AG04449 (cell line): ENCODE measurements around the gene USP24.

ENCODE experiments used
- CTCF ChIA-PET: fragments of 350-600 bp; formaldehyde crosslinking; extraction: SDS; loops from one replicate; lab custom pipeline; 2021; ENCODE audit warnings: antibody characterized with exemption; lab: Yijun Ruan, JAX
- POLR2A ChIA-PET: fragments of 400-600, 350-600 bp; formaldehyde crosslinking; extraction: SDS; loops from one replicate; lab custom pipeline; 2020; ENCODE audit warnings: antibody characterized with exemption, inconsistent platforms; lab: Yijun Ruan, JAX
- DNase-seq: peaks from one replicate; pipeline ENCODE4 v3.0.0-alpha.2; 2010; ENCODE audit warnings: low read depth, low spot score
- H3K4me3 ChIP-seq: 2 replicates; pipeline ENCODE4 v1.5.1; 2011; ENCODE audit warnings: low read depth, mild to moderate bottlenecking, control low read depth, low read length
- CTCF ChIP-seq: IDR thresholded peaks from one replicate; pipeline ENCODE4 v1.5.1; 2011; ENCODE audit warnings: mild to moderate bottlenecking, moderate library complexity, low read length, control low read depth, inconsistent platforms; ENCODE audit not compliant: insufficient read depth; ENCODE audit errors: missing control alignments

The USP24 gene

GRCh38 chr1:55147524-55147923 is 67.6 kb downstream of the USP24 start:
- TF ChIP-seq CTCF: no peak
- CTCF ChIA-PET: interaction anchor here (1.0 to 3.8 kb wide), 4 partner anchors 127 to 1438 kb away, joined by 3 to 30 read pairs (median 4); no protein-coding TSS in a partner anchor
- no peak for DNase-seq
- H3K4me3 ChIP-seq: no peak overlapping the region
- POLR2A ChIA-PET: no interaction called here

- POLR2A ChIA-PET: no interaction called here
Observed at GRCh38 chr1:55146781-55147180, 68.4 kb downstream of the USP24 start.

GRCh38 chr1:55144886-55145285 is 70.3 kb downstream of the USP24 start:
- no peak for DNase-seq
- CTCF ChIA-PET: interaction anchor here (1.5 to 16.0 kb wide), 3 partner anchors 10 to 1440 kb away, joined by 3 to 331 read pairs (median 11); no protein-coding TSS in a partner anchor
- H3K4me3 ChIP-seq: no peak overlapping the region
- POLR2A ChIA-PET: no interaction called here
- no peak for TF ChIP-seq CTCF

More at GRCh38 chr1:55146781-55147180, 68.4 kb downstream of the USP24 start:
- no peak for TF ChIP-seq CTCF
- CTCF ChIA-PET: interaction anchor here (1.2 to 3.8 kb wide), 3 partner anchors 128 to 1438 kb away, joined by 3 to 30 read pairs (median 3); no protein-coding TSS in a partner anchor
- DNase-seq: no peak
- no peak overlapping the region for H3K4me3 ChIP-seq

GRCh38 chr1:55143684-55144083 is 71.5 kb downstream of the USP24 start:
- CTCF ChIA-PET: interaction anchor here (0.9 to 16.0 kb wide), 8 partner anchors 12 to 1441 kb away, joined by 3 to 331 read pairs (median 4); no protein-coding TSS in a partner anchor
- no peak overlapping the region for H3K4me3 ChIP-seq
- no peak for DNase-seq
- TF ChIP-seq CTCF: no peak
- POLR2A ChIA-PET: no interaction called here

GRCh38 chr1:55141295-55141893 is 73.8 kb downstream of the USP24 start:
- POLR2A ChIA-PET: no interaction called here
- no peak for DNase-seq
- no peak overlapping the region for H3K4me3 ChIP-seq
- no peak for TF ChIP-seq CTCF
- CTCF ChIA-PET: interaction anchor here (0.7 to 16.0 kb wide), 10 partner anchors 8 to 1443 kb away, joined by 3 to 331 read pairs (median 7); no protein-coding TSS in a partner anchor

GRCh38 chr1:55140546-55140983 is 74.6 kb downstream of the USP24 start:
- CTCF ChIA-PET: interaction anchor here (0.6 to 16.0 kb wide), 19 partner anchors 9 to 236 kb away, joined by 3 to 331 read pairs (median 6); no protein-coding TSS in a partner anchor
- POLR2A ChIA-PET: no interaction called here
- TF ChIP-seq CTCF: peak; percentile 78
- H3K4me3 ChIP-seq: no peak overlapping the region
- peak; percentile 86 for DNase-seq
